Activated CD8-positive, alpha-beta T cell treated with anti-CD3 and anti-CD28 coated beads for 36 hours (primary cell): ENCODE data around the gene NEDD1. TPM values are rescaled to one million over a fixed set of nuclear protein-coding genes. Genes with fewer than 3 reads are reported as not detected.

Source experiments
- ATAC-seq: fragments of 200-7000 bp; cut with Tn5 transposase; one replicate; pipeline ENCODE4 v1.10.0; 2021; ENCODE audit warnings: mild to moderate bottlenecking, moderate library complexity
- CTCF ChIA-PET: fragments of 350-600 bp; sonication (Branson Sonifier 250); formaldehyde crosslinking; loops from one replicate; lab custom pipeline; 2021; ENCODE audit warnings: antibody characterized with exemption; lab: Charles Lee
- POLR2A ChIA-PET: fragments of 350-600 bp; sonication (Branson Sonifier 250); formaldehyde crosslinking; loops from one replicate; lab custom pipeline; 2021; ENCODE audit warnings: antibody characterized with exemption; lab: Charles Lee
- DNase-seq: peaks from one replicate; pipeline ENCODE4 v3.0.0-alpha.2; 2020
- H3K27ac Mint-ChIP-seq: one replicate; pipeline ENCODE4 v1.8.0; 2021; ENCODE audit warnings: mild to moderate bottlenecking, mixed read lengths
- H3K27me3 Mint-ChIP-seq: one replicate; pipeline ENCODE4 v1.8.0; 2021; ENCODE audit warnings: mixed read lengths
- H3K36me3 Mint-ChIP-seq: one replicate; pipeline ENCODE4 v1.8.0; 2021; ENCODE audit warnings: low read depth, mixed read lengths
- H3K4me1 Mint-ChIP-seq: one replicate; pipeline ENCODE4 v1.8.0; 2021; ENCODE audit warnings: low read depth, mixed read lengths
- H3K4me3 Mint-ChIP-seq: one replicate; pipeline ENCODE4 v1.8.0; 2021; ENCODE audit warnings: mild to moderate bottlenecking, moderate library complexity, mixed read lengths
- H3K9me3 Mint-ChIP-seq: one replicate; pipeline ENCODE4 v1.8.0; 2021; ENCODE audit warnings: mixed read lengths
- intact Hi-C: fragments of 100-400 bp; cut with micrococcal nuclease; formaldehyde crosslinking; loops from one replicate; pipeline ENCODE4 v1.10.0; 2022
- total RNA-seq, 2 experiments: library from RNA; stranded (reverse); gene quantifications; one replicate each; pipeline ENCODE4 v1.2.3, GENCODE V29; 2021
- TF ChIP-seq, protein P1 (sequence below): fragments of 200-600 bp; IDR thresholded peaks from one replicate; pipeline ENCODE4 v1.8.0; 2022; ENCODE audit warnings: antibody characterized with exemption, mild to moderate bottlenecking

NEDD1 gene
- total RNA-seq, 2 experiments from 2014 or later: 49.5 to 54.1 TPM

DNA sequence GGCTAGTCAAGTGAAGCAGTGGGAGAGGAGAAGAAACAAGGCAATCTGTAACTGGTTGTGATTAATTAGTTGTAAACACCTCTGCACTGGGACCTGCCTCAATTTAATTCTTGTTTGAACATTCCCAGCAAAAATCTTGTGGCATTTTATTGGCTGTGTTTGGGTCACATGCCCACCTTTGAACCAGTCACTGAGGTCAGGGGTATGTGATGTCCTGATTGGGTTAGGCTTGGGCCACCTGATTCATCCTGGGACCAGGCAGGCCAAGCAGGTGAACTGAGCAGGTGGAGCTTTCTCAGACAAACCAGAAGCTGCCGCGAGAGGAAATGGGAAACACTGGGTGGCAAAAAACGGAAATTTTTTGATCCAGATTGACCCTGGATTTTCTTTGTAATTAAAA lies 72.5 kb downstream of the NEDD1 start:
- CTCF ChIA-PET: no interaction called here

GRCh38 chr12:96980991-96981414 lies 73.9 kb downstream of the NEDD1 start:
- no peaks in the 10 kb centered on the region for H3K9me3 Mint-ChIP-seq
- ATAC-seq: no peak
- peaks cover 2% of the 10 kb centered on the region for H3K4me1 Mint-ChIP-seq
- intact Hi-C loops: loop anchor here (10.0 kb wide), 1 partner anchor 146 kb away; no protein-coding TSS in a partner anchor
- CTCF ChIA-PET: interaction anchor here (0.6 kb wide), 1 partner anchor 480 kb away, joined by 3 read pairs; no protein-coding TSS in a partner anchor
- POLR2A ChIA-PET: no interaction called here
- no peak overlapping the region for H3K27ac Mint-ChIP-seq
- peaks cover 12% of the 10 kb centered on the region for H3K27me3 Mint-ChIP-seq
- H3K36me3 Mint-ChIP-seq: no peaks in the 10 kb centered on the region
- TF ChIP-seq, protein P1, sequence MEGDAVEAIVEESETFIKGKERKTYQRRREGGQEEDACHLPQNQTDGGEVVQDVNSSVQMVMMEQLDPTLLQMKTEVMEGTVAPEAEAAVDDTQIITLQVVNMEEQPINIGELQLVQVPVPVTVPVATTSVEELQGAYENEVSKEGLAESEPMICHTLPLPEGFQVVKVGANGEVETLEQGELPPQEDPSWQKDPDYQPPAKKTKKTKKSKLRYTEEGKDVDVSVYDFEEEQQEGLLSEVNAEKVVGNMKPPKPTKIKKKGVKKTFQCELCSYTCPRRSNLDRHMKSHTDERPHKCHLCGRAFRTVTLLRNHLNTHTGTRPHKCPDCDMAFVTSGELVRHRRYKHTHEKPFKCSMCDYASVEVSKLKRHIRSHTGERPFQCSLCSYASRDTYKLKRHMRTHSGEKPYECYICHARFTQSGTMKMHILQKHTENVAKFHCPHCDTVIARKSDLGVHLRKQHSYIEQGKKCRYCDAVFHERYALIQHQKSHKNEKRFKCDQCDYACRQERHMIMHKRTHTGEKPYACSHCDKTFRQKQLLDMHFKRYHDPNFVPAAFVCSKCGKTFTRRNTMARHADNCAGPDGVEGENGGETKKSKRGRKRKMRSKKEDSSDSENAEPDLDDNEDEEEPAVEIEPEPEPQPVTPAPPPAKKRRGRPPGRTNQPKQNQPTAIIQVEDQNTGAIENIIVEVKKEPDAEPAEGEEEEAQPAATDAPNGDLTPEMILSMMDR: no peak
- H3K4me3 Mint-ChIP-seq: no peak overlapping the region
- DNase-seq: no peak

More for the DNA sequence above, 72.5 kb downstream of the NEDD1 start:
- Mint-ChIP-seq H3K9me3 (no peaks in the 10 kb centered on the region), H3K36me3 (no peaks in the 10 kb centered on the region), H3K27me3 (peaks cover 3% of the 10 kb centered on the region), H3K4me1 (no peaks in the 10 kb centered on the region), H3K4me3 (no peak overlapping the region), H3K27ac (no peak overlapping the region)
- ATAC-seq (no peak), DNase-seq (no peak)
- POLR2A ChIA-PET: no interaction called here
- TF ChIP-seq, protein P1: no peak
- intact Hi-C loops: no loop called here

DNA sequence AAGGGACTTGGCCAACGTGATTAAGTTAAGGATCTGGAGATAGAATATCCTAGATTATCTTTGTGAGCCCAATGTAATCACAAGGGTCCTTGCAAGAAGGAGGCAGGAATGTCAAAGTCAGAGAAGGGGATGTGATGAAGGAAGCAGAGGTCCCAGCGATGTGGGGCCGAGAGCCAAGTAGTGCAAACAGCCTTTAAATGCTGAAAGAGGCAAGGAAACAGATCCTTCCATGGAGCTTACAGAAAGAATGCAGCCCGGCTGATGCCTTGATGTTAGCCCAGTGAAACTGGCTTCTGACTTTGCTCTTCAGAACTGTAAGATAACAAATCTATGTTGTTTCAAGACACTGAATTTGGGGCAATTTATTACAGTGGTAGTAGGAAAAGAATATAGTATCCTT lies 74.9 kb downstream of the NEDD1 start:
- peaks cover 14% of the 10 kb centered on the region for H3K27me3 Mint-ChIP-seq
- H3K4me1 Mint-ChIP-seq: peaks cover 2% of the 10 kb centered on the region
- CTCF ChIA-PET: interaction anchor here (0.6 kb wide), 1 partner anchor 480 kb away, joined by 3 read pairs; no protein-coding TSS in a partner anchor
- intact Hi-C loops: loop anchor here (10.0 kb wide), 1 partner anchor 147 kb away; no protein-coding TSS in a partner anchor
- TF ChIP-seq, protein P1: no peak
- H3K4me3 Mint-ChIP-seq: no peak overlapping the region
- ATAC-seq (no peak), DNase-seq (no peak)
- H3K9me3 Mint-ChIP-seq: no peaks in the 10 kb centered on the region
- POLR2A ChIA-PET: no interaction called here
- no peaks in the 10 kb centered on the region for H3K36me3 Mint-ChIP-seq
- H3K27ac Mint-ChIP-seq: no peak overlapping the region

- DNase-seq (no peak), ATAC-seq (no peak)
- H3K27me3 Mint-ChIP-seq: peaks cover 14% of the 10 kb centered on the region
- intact Hi-C loops: loop anchor here (10.0 kb wide), 1 partner anchor 148 kb away; no protein-coding TSS in a partner anchor
- peaks cover 2% of the 10 kb centered on the region for H3K4me1 Mint-ChIP-seq
- no peak overlapping the region for H3K4me3 Mint-ChIP-seq
- TF ChIP-seq, protein P1: no peak
- no peaks in the 10 kb centered on the region for H3K36me3 Mint-ChIP-seq
- no peak overlapping the region for H3K27ac Mint-ChIP-seq
- no peaks in the 10 kb centered on the region for H3K9me3 Mint-ChIP-seq
- CTCF ChIA-PET: no interaction called here
- POLR2A ChIA-PET: no interaction called here
Observed at GRCh38 chr12:96982671-96983070, 75.6 kb downstream of the NEDD1 start.

DNA sequence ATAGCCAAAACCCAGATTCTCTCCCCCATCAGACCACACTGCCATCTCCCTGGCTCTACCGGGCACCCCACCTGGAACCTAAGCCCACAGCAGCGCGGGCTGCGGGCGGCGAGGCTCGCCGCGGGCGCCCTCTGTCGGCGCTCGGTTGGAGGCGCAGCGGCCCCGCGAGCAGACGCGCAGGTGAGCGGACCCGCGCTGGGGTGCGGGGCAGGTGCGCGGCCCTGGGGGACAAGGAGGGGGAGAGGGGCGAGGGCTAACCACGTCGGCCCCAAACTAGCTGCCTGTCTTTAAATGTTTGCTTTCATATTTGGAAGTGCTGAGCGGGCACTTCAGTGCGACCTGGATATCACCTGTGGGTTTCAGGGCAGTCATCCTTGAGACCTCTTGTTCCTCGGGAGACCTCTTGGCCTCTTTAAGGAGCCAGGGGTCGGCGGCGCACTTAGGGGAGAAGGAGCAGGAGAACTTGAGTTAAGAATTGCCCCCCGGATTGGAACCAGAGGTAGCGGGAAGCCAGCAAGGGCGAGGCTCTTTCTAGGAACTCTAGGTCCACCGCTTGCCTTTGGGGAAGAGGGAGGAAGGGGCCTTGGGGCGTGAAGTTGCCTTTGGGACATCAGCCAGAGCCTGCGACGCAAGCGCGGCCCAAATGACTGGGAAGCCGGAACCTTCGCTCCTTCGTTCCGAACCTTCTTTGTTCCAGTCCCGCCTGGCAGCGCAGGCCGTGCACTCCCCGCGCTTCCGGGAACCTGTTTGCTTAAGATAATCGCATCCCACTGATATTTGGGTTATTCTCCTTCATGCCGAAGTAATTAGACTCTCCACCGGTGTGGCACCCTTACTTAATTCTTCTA lies 78.7 kb downstream of the NEDD1 start:
- no peaks in the 10 kb centered on the region for H3K36me3 Mint-ChIP-seq
- intact Hi-C loops: loop anchor here (1.0 to 10.0 kb wide), 3 partner anchors 151 to 407 kb away; no protein-coding TSS in a partner anchor
- ChIA-PET POLR2A (no interaction called here), CTCF (interaction anchor here (0.7 to 2.9 kb wide), 10 partner anchors 8 to 408 kb away, joined by 3 to 17 read pairs (median 6); no protein-coding TSS in a partner anchor)
- ATAC-seq: peak; percentile 93
- peak overlapping the region; percentile 51 for H3K4me3 Mint-ChIP-seq
- peaks cover 17% of the 10 kb centered on the region for H3K27me3 Mint-ChIP-seq
- peaks cover 2% of the 10 kb centered on the region for H3K4me1 Mint-ChIP-seq
- no peak overlapping the region for H3K27ac Mint-ChIP-seq
- peak; percentile 38 for DNase-seq
- TF ChIP-seq, protein P1: peak; percentile 95
- no peaks in the 10 kb centered on the region for H3K9me3 Mint-ChIP-seq
